HEK293T (cell line): ENCODE data around the gene GPT2.

Experiments
- PKNOX1 ChIP-seq: fragments of 450-650 bp; IDR thresholded peaks from 2 replicates; pipeline ENCODE4 v1.6.1; 2016
- ZNF384 ChIP-seq: fragments of 450-650 bp; IDR thresholded peaks from 2 replicates; pipeline ENCODE4 v1.6.1; 2016

GRCh38 chr16:46866286-46866685, 17.9 kb upstream of the GPT2 start:
- TF ChIP-seq PKNOX1 = no peak
- TF ChIP-seq ZNF384 = no peak
